Activated CD4-positive, alpha-beta T cell treated with anti-CD3 and anti-CD28 coated beads for 48 hours (primary cell): ENCODE measurements around the gene EXOC3L4.

ENCODE experiments used
- DNase-seq: peaks from one replicate; pipeline ENCODE4 v3.0.0-alpha.2; 2020

The EXOC3L4 gene

DNA sequence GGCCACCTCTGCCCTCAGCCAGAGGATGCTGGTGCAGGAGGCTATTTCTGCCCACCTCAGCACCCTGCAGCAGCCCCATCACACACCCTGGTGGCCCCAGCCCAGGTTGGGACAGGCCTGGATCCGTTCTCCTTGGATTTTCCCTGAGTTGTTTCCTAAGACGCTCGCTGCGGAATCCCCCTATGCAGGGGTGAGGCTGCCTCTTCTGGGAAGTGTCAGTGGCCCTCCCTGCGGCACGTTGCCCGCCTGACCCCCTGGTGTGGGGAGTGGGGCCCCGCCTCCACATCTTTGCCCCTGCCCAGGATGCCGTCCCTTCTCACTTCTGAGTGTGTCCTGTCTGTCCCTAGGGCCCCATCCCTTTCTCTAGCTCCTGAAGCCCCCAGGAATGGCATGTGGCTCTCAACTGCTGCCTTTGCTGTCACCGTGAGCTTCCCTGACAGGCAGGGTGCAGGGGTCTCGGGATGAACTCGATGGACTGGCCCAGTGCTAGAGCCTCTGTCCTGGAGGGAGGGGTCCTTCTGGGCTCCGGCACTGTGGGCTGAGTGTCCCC, 594 bp upstream of the EXOC3L4 start:
- DNase-seq: no peak

DNA sequence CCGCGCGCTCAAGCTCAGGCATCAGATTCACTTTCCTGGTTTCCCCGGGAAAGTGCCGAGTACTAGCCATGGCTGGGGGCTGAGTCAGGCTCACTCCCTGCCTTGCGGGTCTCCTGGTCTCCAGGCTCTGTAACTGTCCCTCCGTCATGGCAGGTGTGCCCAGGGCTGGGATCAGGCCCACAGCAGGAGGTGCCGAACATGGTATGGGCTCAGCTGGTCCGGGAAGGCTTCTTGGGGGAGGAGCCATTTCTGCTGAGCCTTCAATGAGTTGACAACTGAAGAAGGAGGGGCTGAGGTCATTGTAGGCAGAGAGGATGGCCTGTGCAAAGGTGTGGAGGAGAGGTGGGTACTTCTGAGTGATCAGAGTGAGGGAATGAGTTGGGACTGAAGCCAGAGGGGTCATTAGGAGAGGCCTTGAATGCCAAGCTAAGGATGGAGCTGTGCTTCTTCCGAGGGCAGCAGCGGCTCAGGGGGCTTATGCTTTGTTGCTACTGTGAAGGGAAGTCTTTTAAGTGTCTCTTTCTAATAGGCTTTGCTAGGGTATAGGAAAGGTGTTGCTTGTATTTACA, 769 bp downstream of the EXOC3L4 start:
- no peak for DNase-seq

DNA sequence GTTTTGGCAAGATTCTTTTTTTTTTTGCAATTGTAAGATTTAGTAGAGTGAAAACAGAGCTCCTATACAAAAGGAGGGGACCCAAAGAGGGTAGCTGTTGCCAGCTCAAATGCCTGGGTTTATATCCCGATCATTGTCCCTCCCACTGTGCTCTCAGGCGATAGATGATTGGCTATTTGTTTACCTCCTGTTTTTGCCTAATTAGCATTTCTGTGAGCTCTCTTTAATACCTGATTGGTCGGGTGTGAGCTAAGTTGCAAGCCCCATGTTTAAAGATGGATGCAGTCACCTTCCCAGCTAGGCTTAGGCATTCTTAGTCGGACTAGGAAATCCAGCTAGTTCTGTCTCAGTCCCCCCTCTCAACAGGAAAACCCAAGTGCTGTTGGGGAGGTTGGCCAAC, 1.9 kb downstream of the EXOC3L4 start:
- DNase-seq: no peak

DNA sequence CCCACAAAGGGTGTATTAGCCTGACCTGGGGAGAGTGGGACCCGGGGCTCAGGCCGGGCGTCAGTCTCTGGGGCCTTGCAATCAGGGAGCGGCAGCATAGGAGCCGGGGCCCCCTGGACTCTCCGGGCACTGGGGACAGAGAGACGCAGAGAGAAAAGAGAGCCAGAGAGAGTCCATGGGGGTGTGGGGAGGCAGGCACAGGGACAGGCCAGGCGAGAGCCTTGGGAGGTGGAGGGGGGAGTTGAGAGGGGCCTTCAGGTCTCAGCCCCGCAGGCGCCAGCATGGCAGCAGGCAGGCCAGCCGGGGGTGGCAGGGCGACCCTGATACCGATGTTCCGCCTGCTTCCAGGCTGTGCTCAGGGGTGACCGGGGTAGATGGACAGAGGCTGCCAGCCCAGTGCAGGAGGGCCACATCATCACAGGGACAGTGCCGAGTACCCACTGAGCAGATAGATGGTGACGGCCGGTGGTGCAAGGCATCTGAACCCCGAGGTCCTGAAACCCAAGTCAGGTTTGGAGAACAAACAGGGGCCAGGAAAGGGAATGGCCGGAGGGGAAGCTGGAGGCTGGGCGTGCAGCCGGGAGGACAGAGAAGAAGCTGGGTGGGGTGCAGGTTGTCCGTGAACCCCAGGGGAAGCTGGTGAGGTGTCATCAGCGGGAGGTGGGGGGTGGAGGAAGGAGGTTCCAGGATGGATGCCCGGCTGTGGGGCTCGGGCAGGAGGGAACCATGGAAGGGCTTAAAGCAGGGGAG, 2.9 kb downstream of the EXOC3L4 start:
- DNase-seq: no peak

DNA sequence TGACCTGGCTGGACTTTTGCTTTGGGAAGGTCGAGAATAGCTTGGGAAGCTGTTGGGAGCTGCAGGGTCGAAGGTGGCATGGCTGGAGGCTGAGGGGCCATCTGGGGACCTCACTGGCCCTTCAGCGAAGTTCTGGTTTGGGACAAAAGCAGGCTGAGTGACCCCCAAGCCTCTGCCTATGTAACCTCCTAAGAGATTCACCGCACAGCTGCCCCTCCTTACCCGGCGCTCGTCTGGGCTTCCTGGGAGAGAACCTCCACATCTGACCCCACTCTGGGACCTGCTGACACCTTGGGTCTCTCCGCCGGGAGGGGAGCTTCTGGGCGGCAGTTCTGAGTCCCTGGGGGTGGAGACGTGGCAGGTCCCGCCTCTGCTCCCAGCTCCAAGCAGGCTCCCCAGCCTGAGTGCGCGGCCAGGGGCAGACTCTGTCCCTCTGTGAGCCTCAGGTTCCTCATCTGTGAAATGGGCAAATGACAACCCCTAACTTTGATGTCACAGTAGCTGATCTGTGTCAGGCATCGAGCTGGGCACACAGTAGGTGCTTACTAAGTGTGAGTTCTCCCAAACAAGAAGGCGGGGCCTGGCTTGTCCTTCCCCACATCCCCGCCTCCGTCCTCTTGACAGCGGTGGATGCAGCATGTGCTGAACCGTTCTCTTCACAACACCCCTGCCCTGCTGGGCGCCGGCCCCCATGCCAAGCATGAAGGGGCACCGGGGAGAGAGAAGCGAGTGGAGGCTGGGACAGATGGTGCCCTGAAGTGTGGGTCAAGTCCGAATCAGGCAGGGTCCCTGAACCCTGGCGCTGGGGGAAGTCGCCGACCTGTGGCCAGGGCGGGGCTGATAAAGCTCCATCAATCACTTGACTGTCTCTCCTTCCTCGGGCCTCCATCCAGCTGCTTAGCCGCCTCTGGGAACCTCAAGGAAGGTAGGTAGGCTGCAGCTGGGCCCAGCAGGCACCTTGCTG, 3.8 kb downstream of the EXOC3L4 start:
- no peak for DNase-seq

DNA sequence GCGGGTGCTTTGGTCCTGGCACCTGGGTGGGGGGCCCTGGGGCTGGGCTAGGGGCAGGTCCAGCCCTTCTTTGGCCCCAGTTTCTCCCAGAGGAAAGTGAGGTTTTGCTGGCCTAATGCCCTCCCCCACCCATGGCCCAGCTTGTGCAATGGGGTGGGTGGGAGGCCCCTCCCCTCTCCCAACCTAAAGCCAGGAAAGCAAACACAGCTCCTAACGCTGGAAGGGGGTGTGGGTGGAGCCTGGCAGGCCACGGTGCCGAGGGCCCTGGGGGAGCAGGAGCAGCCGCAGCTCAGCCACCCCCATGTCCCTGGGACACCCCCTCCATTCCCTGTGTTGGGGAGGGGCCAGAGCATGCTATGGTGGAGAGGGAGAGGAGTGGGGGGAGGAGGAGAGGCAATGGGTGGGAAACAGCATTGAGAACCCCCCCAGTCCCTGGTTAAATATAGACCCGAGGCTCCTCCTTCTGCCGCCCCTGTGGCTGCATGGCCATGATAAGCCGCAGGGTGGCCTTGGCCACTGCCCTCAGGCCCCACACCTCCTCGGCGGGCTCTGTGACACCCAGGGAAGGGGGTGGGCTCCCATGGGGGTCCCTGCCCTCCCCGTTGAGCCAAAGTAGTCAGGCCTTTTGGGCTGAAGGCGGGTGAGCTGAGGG, 4.7 kb downstream of the EXOC3L4 start:
- DNase-seq: no peak

DNA sequence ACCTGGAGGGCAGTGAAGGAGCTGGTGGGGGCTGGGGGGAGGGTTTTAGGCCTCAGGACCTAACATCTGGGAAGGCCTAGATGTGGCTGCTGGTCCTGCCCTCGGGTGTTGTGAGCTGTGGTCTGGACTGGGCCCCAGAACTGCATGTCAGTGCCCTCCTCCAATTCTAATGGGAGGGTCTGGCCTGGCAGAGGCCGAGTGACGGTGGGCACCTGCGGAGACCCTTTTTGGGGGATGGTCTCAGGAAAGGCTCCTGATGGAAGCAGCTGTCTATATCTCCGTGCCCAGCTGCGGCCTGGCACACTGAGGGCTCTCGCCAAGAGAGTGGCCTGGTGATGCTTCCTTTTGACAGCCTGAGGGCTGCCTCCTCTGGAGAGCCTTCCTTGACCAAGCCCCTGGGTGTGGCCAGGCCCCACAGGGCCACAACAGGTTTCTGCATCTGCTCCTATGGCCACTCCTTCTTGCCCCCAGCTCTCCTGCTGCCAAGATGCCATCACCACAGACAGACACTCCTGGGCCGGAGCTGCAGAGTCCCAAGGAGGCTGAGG, 5.3 kb downstream of the EXOC3L4 start:
- no peak for DNase-seq

DNA sequence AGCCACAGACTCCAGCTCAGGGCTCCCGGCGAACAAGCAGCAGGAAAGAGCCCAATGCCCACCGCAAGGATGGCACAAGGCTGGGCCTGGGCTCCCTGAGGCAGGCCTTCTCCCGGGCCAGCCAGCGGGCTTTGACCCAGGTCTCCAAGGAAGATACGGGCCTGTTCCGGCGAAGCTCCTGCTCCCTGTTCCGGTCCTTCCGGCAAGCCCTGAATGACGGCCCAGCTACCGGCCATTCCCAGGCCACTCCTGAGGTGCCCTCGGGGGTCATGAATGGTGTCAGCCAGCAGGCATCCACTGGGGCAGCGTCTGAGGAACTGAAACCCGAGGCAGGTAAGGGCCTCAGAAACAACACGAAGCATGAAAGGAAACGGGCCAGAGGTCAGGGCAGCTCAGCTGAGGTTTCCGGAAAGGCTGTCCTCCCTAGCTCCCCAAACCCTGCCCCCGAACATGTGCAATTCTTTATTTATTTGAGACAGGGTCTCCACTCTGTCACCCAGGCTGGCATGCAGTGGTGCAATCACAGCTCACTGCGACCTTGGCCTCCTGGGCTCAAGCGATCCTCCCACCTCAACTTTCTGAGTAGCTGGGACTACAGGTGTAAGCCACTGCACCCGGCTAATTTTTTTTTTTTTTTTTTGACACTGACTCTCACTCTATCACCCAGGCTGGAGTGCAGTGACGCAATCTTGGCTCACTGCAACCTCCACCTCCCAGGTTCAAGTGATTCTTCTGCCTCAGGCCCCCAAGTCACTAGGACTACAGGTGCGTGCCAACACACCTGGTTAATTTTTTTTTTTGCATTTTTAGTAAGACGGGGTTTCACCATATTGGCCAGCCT, 6.0 kb downstream of the EXOC3L4 start:
- no peak for DNase-seq

DNA sequence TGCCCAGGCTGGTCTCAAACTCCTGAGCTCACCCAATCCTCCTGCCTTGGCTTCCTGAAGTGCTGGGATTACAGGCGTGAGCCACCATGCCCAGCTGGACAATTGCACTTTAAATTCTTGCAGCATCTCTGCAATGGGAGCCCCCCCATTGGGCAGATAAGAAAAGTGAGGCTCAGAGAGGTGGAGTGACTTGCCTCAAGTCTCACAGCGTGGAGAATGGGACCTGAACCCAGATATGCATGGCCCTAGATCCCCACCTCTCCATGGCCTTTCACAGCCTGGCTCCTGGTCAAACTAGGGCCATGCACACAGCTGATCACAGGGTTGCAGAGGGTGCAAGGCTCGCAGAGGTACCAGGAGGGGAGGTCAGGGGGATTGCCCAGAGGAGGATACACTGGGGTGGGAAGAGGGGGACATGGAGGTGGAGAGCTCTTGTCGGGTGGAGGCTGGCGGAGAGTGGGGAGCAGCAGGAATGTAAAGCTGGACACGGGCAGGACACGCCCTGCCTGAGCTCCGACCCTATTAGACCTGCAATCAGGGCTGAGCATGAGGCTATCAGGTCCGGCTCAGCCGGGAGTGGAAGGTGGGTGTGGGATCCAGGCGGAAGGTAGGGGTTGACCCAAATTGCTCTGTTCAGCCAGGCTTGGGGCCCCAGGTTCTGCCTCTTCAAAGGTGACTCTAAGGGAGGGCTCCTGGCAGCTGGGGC, 6.9 kb downstream of the EXOC3L4 start:
- DNase-seq: no peak

DNA sequence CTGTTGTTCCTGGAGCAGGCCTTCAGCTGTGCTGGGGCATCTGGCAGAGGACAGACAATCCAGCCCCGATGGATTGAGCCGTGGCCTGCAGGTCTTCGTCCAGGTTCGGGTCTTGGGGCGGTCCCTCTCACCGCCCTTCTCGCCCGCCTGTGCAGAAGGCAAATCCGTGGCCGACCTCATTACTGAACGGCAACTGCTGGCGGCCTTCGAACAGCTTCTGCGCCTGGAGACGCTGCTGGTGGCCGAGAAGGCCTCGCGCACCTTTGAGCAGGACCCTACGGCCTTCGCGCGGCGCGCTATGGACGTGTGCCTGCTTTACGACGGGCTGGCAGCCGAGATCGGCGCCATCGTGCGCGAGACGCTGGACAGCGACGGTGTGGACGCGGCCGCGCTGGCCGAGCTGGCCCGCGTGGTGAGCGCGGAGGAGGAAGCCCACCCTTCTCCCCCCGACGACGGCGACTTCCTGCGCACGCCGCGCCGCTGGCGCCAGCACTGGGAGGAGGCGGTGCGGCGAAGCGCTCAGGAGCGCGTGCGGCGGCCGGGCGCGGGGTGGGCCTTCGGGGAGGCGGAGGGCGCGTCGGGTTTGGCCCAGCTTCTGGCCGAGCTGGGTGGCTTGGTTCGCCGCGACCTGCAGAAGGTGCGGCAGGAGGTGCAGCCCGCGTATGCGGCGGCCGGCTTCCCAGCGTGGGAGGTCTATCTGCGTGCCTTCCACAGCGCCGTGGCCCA, 7.6 kb downstream of the EXOC3L4 start:
- no peak for DNase-seq

DNA sequence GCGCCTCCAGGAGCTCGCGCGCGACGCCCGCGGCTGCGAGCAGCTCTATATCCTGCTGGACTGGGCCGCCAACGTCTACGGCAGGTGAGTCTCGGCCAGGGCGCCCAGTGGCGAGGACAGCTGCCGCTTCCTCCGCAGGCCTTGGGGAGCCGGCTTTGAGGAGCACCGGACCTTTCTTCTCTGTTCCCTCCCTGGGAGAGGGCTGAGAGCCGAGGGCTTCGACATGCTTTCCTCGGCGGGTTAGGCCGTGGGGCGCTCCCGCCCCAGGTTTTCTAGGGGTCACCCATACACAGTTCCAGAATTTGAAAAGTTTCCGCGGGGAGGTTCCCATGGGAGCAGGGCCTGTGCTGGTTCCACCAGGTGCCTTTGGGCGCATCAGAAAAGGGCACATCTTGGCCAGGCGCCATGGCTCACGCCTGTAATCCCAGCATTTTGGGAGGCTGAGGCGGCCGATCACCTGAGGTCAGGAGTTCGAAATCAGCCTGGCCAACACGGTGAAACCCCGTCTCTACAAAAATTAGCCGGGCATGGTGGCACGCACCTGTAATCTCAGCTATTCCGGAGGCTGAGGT, 8.2 kb downstream of the EXOC3L4 start:
- DNase-seq: no peak

DNA sequence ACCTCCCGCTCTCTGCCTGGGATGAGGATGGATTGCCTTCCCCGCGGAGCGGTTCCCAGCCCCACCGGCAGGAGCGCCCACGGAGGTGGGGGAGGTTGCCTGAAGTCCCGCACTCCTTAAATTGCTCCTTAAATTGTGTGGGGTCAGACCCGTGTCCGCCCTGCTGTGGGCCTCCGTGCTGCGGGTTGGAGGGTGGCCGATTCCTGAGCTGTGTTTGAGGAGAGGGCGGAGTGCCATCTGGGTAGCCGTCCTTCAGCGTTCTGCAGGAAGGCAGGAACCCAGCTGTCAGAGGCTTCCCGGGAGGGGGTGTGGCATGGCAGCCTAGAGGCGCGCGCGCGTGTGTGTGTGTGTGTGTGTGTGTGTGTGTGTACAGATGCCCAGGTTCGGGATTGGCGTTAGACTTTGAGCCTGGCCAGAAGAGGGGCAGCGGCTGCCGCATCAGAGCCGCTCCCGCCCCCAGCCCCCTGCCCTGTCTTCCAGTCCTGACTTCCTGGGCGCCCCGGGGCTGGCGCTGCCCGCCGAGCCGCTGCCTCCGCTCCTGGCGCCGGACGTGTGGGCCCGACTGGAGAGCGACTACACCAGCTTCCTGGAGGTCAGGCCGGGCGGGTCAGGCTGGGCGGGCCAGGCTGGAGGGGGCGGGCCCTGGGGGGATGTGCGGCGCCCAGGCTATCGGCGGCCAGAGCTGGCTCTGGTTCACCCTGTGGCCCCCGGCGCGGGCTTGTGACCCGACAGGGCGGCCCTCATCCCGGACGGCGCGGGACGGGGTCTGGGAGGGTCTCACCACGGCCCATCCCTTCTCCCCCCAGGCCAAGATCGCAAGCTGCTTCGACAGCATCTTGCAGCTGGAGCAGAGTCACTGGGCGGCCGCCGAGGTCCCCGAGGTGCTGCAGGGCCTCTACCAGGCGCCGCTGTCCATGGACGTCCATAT, 9.2 kb downstream of the EXOC3L4 start:
- DNase-seq: peak; percentile 32

DNA sequence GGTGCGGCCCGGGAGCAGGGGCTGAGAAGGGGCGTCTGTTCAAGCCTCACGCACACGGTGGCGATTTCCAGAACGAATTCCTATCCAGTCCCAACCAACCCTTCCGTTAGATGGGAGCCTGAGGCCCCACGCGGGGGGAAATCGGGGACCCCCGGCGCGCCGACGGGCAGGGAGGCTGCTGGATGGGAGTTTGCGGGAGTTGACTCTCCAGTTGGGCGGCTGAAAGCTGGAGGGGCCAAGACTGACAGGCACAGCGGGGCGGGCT, 9.8 kb downstream of the EXOC3L4 start:
- DNase-seq: no peak

DNA sequence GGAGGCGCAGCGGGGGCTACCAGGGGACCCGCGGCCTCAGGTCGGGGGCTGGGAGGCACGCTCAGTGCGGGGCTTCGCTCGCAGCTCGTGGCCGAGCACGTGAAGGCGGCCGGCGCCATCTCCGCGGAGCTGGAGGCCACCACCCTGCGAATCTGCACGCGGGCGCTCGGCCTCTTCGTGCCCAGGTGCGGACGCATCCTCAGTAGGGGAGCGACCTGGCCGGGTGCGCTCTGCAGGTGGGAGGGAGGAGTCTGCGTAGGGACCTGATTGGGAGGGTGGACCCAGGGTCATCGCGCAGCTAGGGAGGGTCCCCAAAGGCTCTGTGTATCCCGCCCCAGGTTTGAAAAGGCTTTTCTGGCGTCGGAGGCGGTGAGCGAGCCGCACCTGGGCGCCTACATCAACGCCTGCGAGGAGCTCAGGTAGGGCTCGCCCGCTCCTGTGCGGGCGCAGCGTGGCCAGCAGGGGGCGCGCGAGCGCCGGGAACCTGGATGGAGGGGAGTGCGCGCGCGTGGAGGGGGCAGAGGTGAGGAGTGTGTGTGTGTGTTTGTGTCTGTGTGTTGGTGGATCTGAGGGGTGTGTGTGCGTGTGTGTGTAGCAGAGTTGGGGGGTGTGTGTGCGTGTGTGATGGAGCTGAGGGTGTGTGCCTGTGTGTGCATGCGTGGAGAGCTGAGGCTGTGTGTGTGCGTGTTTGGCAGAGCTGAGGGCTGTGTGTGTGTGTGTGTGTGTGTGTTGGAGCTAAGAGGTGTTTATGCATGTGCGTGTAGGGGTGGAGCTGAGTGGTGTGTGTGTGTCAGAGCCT, 10.3 kb downstream of the EXOC3L4 start:
- DNase-seq: peak; percentile 80

DNA sequence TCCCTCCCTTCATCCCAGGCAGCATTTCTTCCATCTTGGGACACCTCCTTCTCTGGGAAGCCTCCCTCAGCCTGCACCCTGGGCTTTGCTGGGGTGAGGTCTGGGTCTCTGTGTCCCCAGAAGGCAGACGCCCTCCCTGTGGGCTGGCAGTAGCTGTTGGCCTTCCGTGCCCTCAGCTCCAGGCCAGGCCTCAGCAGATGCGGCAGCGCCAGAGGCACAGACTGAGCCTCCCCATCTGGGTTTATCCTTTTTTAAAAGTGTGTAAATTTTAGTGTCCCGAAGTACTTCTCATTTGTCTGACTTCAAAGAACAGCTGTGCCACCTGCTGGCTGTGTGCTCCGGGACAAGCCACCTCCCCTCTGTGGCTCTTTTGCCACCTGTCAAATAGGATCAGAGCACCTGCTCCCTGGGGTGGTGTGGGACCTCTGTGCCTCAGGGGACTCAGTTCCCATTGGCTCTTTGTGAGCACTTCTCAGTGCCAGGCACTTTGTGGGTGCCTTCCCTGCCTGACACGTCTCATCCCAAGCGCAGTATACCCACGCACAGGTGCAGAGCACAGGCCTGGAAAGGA, 11.1 kb downstream of the EXOC3L4 start:
- DNase-seq: no peak

DNA sequence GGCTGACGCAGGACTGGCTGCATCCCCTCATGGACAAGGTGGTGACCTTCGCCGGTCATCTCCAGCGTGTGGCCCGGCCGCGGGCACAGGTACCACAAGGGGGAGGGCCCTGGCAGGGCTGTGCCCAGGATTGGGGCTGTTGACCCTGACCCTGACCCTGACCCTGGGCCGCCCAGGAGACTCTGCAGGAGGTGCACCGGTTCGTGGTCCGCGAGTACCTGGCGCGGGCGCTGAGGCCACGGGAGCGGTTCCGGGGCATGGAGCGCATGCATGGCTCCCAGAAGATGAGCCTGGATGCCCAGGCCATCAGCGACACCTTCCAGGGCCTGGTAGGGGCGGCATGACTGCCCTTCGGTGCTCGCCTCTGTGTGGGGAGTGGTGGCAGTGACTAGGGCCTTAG, 12.9 kb downstream of the EXOC3L4 start:
- DNase-seq: no peak

DNA sequence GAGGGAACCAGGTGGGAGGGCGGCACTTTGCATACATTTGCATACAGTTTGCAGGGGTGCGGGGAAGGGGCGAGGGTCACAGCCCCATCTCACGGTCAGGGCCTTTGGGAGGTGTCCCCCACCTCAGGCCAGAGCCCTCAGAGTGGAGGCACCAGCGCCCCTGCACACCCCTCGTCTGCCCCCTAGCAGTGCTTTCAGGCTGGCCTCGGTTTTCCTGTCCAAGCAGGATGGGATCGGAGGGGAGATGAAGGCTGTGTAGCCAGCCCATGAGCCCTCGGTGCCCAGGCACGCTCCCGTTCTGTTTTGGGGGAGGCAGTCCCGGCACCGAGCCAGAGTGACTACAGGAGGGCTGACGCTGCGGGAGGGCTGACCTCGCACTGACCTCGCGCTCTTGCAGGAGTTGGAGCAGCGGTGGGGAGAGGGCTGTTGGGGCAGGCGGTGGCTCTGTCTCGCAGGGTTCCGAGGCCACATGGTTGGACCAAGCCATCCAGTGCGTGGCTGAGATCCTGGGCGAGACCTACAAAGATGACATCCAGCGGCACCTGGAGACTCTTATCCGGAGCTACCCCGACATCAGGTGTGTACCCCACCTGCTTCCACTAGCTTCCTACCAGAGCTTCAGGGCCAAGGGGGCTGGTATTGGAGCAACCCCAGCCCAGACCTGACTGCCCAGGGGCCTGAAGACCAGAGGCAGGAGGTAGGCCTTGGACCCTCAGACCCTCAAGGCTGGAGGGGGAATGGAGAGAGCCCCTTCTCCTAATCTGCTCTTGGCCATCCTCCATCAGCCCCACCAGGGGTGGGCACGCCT, 13.6 kb downstream of the EXOC3L4 start:
- DNase-seq: no peak
